ENCODE measurements around the gene OR14I1.

GRCh38 chr1:248704606-248705005 lies 2.0 kb upstream of the OR14I1 start:
- TF ChIP-seq POLR2A (IDR thresholded peaks at IDR 0.05; ENCODE audit: extremely low read depth, insufficient read length) (no peak), CTCF (IDR thresholded peaks at IDR 0.05; ENCODE audit: low read depth, low read length) (no peak), MAX (IDR thresholded peaks at IDR 0.05; ENCODE audit: low read depth, low read length) (no peak)

Data from NB4 (cell line).